ENCODE data around the gene ASIC2.

The ASIC2 gene

DNA sequence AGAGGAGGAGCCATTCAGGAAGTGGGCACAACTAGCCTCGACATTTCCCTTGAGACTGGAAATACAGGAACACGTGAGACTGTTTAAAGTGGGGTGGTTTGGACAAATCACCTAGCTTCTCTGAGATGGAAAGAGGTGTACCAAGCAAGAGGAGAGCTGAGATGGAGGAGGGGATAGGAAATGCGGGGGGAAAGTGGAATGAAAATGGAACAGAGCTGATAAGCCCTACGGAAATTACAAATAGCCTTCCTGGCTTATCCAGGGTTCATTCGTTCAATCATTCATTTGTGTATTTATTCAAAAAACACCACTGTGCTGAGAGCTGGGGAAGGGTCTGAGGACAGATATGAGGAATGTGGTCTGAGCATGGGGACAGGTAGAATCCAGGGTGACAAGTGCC is 64.1 kb downstream of the ASIC2 start:
- H3K36me3 ChIP-seq (ENCODE audit: control insufficient read depth in 2 of 2, insufficient read depth in 1 of 2, low read length in 2 of 2) = no peaks in the 10 kb centered on the region
- no peaks in the 10 kb centered on the region for H3K9me3 ChIP-seq (ENCODE audit: control insufficient read depth, insufficient read depth, low read depth, low read length)
- ChIA-PET POLR2A (no interaction called here), CTCF (interaction anchor here (0.9 to 1.2 kb wide), 2 partner anchors 64 to 446 kb away, joined by 3 read pairs; partner anchors contain the start of gene ASIC2)
- TF ChIP-seq BCL11A (tag by site-specific recombination; IDR thresholded peaks at IDR 0.05; ENCODE audit: low read depth) (no peak), ZNF785 (tag by site-specific recombination; IDR thresholded peaks at IDR 0.05) (no peak), WT1 (tag by site-specific recombination; IDR thresholded peaks at IDR 0.05) (no peak), ZNF423 (tag by site-specific recombination; IDR thresholded peaks at IDR 0.05) (no peak), REPIN1 (tag by site-specific recombination; IDR thresholded peaks at IDR 0.05; ENCODE audit: low read depth) (no peak), ZNF768 (tag by site-specific recombination; IDR thresholded peaks at IDR 0.05) (no peak), ZNF558 (tag by site-specific recombination; IDR thresholded peaks at IDR 0.05) (no peak)
- TF ChIP-seq, protein P1, sequence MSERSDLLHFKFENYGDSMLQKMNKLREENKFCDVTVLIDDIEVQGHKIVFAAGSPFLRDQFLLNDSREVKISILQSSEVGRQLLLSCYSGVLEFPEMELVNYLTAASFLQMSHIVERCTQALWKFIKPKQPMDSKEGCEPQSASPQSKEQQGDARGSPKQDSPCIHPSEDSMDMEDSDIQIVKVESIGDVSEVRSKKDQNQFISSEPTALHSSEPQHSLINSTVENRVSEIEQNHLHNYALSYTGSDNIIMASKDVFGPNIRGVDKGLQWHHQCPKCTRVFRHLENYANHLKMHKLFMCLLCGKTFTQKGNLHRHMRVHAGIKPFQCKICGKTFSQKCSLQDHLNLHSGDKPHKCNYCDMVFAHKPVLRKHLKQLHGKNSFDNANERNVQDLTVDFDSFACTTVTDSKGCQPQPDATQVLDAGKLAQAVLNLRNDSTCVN (tag by site-specific recombination; optimal IDR thresholded peaks at IDR 0.05) = no peak
- TF ChIP-seq, protein P2, sequence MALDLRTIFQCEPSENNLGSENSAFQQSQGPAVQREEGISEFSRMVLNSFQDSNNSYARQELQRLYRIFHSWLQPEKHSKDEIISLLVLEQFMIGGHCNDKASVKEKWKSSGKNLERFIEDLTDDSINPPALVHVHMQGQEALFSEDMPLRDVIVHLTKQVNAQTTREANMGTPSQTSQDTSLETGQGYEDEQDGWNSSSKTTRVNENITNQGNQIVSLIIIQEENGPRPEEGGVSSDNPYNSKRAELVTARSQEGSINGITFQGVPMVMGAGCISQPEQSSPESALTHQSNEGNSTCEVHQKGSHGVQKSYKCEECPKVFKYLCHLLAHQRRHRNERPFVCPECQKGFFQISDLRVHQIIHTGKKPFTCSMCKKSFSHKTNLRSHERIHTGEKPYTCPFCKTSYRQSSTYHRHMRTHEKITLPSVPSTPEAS (tag by site-specific recombination; IDR thresholded peaks at IDR 0.05) = no peak
- H3K4me1 ChIP-seq (ENCODE audit: control insufficient read depth, insufficient read depth, low read length) = peaks cover 11% of the 10 kb centered on the region
- no peak overlapping the region for H3K27ac ChIP-seq (ENCODE audit: extremely low read depth, low read depth, low read length)
- H3K4me3 ChIP-seq (ENCODE audit: low read depth, low read length) = no peak overlapping the region

DNA sequence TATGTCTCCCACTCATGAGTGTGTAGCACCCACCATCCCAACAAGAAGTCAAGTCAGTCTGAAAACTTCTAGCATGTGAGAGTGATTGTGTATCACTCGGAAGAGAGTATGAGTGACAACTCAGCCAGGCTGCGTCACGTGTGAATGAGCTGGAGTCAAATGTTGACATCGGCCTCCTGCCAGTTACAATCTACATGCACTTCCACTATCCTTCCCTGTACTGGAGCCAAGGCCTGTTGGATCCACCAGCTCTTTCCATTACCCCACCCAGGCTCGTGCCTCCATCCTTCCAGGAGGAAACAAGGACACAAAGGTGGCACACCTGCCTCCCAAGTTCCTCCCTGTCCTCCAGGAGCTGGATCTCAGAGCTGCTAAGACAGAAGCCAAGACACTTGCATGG is 64.5 kb downstream of the ASIC2 start:
- peaks cover 6% of the 10 kb centered on the region for H3K4me1 ChIP-seq (ENCODE audit: control insufficient read depth, insufficient read depth, low read length)
- ChIA-PET POLR2A (no interaction called here), CTCF (no interaction called here)
- H3K9me3 ChIP-seq (ENCODE audit: control insufficient read depth, insufficient read depth, low read depth, low read length) = no peaks in the 10 kb centered on the region
- H3K27ac ChIP-seq (ENCODE audit: extremely low read depth, low read depth, low read length) = no peak overlapping the region
- H3K36me3 ChIP-seq (ENCODE audit: control insufficient read depth in 2 of 2, insufficient read depth in 1 of 2, low read length in 2 of 2) = no peaks in the 10 kb centered on the region
- no peak overlapping the region for H3K4me3 ChIP-seq (ENCODE audit: low read depth, low read length)
- TF ChIP-seq ZNF561 (tag by site-specific recombination; IDR thresholded peaks at IDR 0.05; ENCODE audit: borderline replicate concordance) = no peak
- TF ChIP-seq ZIC2 (tag by site-specific recombination; IDR thresholded peaks at IDR 0.05) = no peak
- no peak for TF ChIP-seq ZXDB (tag by site-specific recombination; IDR thresholded peaks at IDR 0.05)
- no peak for TF ChIP-seq ZNF341 (tag by site-specific recombination; IDR thresholded peaks at IDR 0.05; ENCODE audit: low read depth)
- no peak for TF ChIP-seq YY1 (tag by site-specific recombination; IDR thresholded peaks at IDR 0.05)
- TF ChIP-seq, protein P3, sequence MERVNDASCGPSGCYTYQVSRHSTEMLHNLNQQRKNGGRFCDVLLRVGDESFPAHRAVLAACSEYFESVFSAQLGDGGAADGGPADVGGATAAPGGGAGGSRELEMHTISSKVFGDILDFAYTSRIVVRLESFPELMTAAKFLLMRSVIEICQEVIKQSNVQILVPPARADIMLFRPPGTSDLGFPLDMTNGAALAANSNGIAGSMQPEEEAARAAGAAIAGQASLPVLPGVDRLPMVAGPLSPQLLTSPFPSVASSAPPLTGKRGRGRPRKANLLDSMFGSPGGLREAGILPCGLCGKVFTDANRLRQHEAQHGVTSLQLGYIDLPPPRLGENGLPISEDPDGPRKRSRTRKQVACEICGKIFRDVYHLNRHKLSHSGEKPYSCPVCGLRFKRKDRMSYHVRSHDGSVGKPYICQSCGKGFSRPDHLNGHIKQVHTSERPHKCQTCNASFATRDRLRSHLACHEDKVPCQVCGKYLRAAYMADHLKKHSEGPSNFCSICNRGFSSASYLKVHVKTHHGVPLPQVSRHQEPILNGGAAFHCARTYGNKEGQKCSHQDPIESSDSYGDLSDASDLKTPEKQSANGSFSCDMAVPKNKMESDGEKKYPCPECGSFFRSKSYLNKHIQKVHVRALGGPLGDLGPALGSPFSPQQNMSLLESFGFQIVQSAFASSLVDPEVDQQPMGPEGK (tag by site-specific recombination; IDR thresholded peaks at IDR 0.05) = no peak
- TF ChIP-seq, protein P4, sequence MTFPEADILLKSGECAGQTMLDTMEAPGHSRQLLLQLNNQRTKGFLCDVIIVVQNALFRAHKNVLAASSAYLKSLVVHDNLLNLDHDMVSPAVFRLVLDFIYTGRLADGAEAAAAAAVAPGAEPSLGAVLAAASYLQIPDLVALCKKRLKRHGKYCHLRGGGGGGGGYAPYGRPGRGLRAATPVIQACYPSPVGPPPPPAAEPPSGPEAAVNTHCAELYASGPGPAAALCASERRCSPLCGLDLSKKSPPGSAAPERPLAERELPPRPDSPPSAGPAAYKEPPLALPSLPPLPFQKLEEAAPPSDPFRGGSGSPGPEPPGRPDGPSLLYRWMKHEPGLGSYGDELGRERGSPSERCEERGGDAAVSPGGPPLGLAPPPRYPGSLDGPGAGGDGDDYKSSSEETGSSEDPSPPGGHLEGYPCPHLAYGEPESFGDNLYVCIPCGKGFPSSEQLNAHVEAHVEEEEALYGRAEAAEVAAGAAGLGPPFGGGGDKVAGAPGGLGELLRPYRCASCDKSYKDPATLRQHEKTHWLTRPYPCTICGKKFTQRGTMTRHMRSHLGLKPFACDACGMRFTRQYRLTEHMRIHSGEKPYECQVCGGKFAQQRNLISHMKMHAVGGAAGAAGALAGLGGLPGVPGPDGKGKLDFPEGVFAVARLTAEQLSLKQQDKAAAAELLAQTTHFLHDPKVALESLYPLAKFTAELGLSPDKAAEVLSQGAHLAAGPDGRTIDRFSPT (tag by site-specific recombination; IDR thresholded peaks at IDR 0.05) = no peak

- no peak overlapping the region for H3K4me3 ChIP-seq (ENCODE audit: low read depth, low read length)
- H3K4me1 ChIP-seq (ENCODE audit: control insufficient read depth, insufficient read depth, low read length) = no peaks in the 10 kb centered on the region
- ChIA-PET POLR2A (no interaction called here), CTCF (no interaction called here)
- TF ChIP-seq ZEB2 (tag by site-specific recombination; IDR thresholded peaks at IDR 0.05) (no peak), ZNF423 (tag by site-specific recombination; IDR thresholded peaks at IDR 0.05) (no peak)
- TF ChIP-seq, protein P5, sequence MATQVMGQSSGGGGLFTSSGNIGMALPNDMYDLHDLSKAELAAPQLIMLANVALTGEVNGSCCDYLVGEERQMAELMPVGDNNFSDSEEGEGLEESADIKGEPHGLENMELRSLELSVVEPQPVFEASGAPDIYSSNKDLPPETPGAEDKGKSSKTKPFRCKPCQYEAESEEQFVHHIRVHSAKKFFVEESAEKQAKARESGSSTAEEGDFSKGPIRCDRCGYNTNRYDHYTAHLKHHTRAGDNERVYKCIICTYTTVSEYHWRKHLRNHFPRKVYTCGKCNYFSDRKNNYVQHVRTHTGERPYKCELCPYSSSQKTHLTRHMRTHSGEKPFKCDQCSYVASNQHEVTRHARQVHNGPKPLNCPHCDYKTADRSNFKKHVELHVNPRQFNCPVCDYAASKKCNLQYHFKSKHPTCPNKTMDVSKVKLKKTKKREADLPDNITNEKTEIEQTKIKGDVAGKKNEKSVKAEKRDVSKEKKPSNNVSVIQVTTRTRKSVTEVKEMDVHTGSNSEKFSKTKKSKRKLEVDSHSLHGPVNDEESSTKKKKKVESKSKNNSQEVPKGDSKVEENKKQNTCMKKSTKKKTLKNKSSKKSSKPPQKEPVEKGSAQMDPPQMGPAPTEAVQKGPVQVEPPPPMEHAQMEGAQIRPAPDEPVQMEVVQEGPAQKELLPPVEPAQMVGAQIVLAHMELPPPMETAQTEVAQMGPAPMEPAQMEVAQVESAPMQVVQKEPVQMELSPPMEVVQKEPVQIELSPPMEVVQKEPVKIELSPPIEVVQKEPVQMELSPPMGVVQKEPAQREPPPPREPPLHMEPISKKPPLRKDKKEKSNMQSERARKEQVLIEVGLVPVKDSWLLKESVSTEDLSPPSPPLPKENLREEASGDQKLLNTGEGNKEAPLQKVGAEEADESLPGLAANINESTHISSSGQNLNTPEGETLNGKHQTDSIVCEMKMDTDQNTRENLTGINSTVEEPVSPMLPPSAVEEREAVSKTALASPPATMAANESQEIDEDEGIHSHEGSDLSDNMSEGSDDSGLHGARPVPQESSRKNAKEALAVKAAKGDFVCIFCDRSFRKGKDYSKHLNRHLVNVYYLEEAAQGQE (tag by site-specific recombination; IDR thresholded peaks at IDR 0.05) = peak; percentile 53; the same call in 1 of the 2 replicates
- H3K36me3 ChIP-seq (ENCODE audit: control insufficient read depth in 2 of 2, insufficient read depth in 1 of 2, low read length in 2 of 2) = no peaks in the 10 kb centered on the region
- no peak overlapping the region for H3K27ac ChIP-seq (ENCODE audit: extremely low read depth, low read depth, low read length)
- no peaks in the 10 kb centered on the region for H3K9me3 ChIP-seq (ENCODE audit: control insufficient read depth, insufficient read depth, low read depth, low read length)
Measured at GRCh38 chr17:33227911-33228310, 65.2 kb downstream of the ASIC2 start.
